Uterus (tissue), 4 donors: Measurements from ENCODE around the gene SCAI. TPM values are rescaled to one million over a fixed set of nuclear protein-coding genes. Genes with fewer than 3 reads are reported as not detected.

Experiments used
- DNase-seq, 2 donors: peaks; one replicate each; pipeline ENCODE4 v3.0.0-alpha.2; 2019 to 2020
- H3K27ac ChIP-seq, 2 donors: fragments of 200-600 bp; sonication (generic); 1 replicate in 1 of 2; 2 replicates in 1 of 2; pipeline ENCODE4 v1.5.1; 2016 to 2018
- H3K27me3 ChIP-seq, 2 donors: fragments of 200-600 bp; sonication (generic); one replicate each; pipeline ENCODE4 v1.5.1; 2018 to 2019; ENCODE audit warnings: control low read depth in 1 of 2
- H3K36me3 ChIP-seq, 2 donors: fragments of 200-600 bp; sonication (generic); one replicate each; pipeline ENCODE4 v1.5.1; 2019; ENCODE audit warnings: control low read depth in 1 of 2
- H3K4me1 ChIP-seq, 2 donors: fragments of 200-600 bp; sonication (generic); one replicate each; pipeline ENCODE4 v1.5.1; 2018 to 2019; ENCODE audit warnings: control low read depth in 1 of 2
- H3K4me3 ChIP-seq, 2 donors: fragments of 200-600 bp; sonication (generic); 1 replicate in 1 of 2; 2 replicates in 1 of 2; pipeline ENCODE4 v1.5.1; 2018 to 2019; ENCODE audit warnings: mild to moderate bottlenecking in 1 of 2
- H3K9me3 ChIP-seq, 2 donors: fragments of 200-600 bp; sonication (generic); one replicate each; pipeline ENCODE4 v1.5.1; 2019; ENCODE audit warnings: control low read depth in 1 of 2
- POLR2A ChIP-seq, 2 donors: fragments of 450-650 bp; IDR thresholded peaks; one replicate each; pipeline ENCODE4 v1.6.1; 2016; ENCODE audit warnings: antibody characterized with exemption in 2 of 2, mild to moderate bottlenecking in 1 of 2, moderate library complexity in 1 of 2
- intact Hi-C: fragments of 100-400 bp; cut with DNase I; formaldehyde crosslinking; loops from one replicate; pipeline ENCODE4 v1.15.1; 2023; ENCODE audit warnings: low total_unique reads
- total RNA-seq, 4 donors: library from RNA; depleted of rRNA in 3 of 4; stranded (reverse); fragments of >200 nt in 3 of 4; gene quantifications; one replicate each; pipeline versions ENCODE4 v1.1.0 to v1.2.4, GENCODE V29; 2014 to 2023
- TF ChIP-seq, protein P1 (sequence below), 4 experiments: fragments of 200-600 bp in 2 of 4; fragments of 450-650 bp in 2 of 4; sonication (generic) in 2 of 4; IDR thresholded peaks; one replicate each; pipeline ENCODE4 v1.5.1; 2016 to 2019; ENCODE audit warnings: antibody characterized with exemption in 4 of 4, mild to moderate bottlenecking in 2 of 4, moderate library complexity in 1 of 4
- donor health status: DM: yes; HTN: yes; CAD: no.

The SCAI gene
- total RNA-seq, 4 donors from 2014 or later = 10.2 to 26.4 (median 14.4) TPM

DNA sequence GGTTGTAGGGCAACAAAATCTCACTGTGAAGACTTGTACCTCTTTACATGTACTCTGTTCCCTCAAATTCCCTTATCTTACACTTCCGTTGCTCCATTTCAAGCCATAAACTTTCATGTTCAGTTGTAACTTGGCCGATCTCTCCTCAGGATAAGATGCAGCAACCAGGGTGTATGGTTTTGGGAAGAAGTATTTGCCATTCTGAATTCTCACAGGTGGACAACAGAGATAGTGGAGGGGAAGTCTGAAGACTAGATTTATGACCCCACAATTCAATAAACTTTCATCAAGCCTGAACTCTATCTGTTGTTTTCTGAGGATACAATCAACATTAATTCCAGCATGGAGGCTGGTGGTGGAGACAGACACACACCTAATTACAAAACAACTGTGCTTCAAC lies 229.9 kb downstream of the SCAI start:
- Histone ChIP-seq H3K9me3 (no peaks in the 10 kb centered on the region), H3K36me3 (no peaks in the 10 kb centered on the region), H3K27ac (no peak overlapping the region), H3K4me1 (no peaks in the 10 kb centered on the region), H3K27me3 (no peaks in the 10 kb centered on the region), H3K4me3 (no peak overlapping the region)
- no peak for DNase-seq
- intact Hi-C loops = no loop called here
- no peak for TF ChIP-seq POLR2A (IDR thresholded peaks at IDR 0.05)
- TF ChIP-seq, protein P1, sequence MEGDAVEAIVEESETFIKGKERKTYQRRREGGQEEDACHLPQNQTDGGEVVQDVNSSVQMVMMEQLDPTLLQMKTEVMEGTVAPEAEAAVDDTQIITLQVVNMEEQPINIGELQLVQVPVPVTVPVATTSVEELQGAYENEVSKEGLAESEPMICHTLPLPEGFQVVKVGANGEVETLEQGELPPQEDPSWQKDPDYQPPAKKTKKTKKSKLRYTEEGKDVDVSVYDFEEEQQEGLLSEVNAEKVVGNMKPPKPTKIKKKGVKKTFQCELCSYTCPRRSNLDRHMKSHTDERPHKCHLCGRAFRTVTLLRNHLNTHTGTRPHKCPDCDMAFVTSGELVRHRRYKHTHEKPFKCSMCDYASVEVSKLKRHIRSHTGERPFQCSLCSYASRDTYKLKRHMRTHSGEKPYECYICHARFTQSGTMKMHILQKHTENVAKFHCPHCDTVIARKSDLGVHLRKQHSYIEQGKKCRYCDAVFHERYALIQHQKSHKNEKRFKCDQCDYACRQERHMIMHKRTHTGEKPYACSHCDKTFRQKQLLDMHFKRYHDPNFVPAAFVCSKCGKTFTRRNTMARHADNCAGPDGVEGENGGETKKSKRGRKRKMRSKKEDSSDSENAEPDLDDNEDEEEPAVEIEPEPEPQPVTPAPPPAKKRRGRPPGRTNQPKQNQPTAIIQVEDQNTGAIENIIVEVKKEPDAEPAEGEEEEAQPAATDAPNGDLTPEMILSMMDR (IDR thresholded peaks at IDR 0.05) = no peak

DNA sequence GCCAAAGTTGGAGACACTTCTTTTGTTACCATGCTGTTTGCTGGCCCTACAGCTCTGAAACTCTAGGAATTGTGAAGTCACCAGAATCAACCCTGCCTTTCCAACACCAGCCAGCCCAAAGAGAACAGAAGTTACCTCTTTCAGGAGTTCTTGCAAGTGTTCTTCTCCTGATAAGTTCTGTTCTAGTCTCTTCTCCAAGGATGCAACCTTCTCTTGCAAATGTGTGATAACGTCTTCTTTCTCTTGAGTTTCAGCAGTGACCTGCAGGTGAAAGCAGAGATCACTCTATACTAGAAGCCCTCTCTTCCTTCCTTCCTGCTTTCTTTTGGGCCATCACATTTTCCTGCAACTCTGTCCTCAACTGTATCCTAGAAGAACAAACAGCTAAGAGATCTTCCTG lies 231.6 kb downstream of the SCAI start:
- intact Hi-C loops = no loop called here
- H3K4me3 ChIP-seq = no peak overlapping the region
- no peaks in the 10 kb centered on the region for H3K9me3 ChIP-seq
- no peak for DNase-seq
- no peaks in the 10 kb centered on the region for H3K36me3 ChIP-seq
- no peak overlapping the region for H3K27ac ChIP-seq
- no peaks in the 10 kb centered on the region for H3K27me3 ChIP-seq
- TF ChIP-seq, protein P1 (IDR thresholded peaks at IDR 0.05) = no peak
- no peak for TF ChIP-seq POLR2A (IDR thresholded peaks at IDR 0.05)
- H3K4me1 ChIP-seq = no peaks in the 10 kb centered on the region

DNA sequence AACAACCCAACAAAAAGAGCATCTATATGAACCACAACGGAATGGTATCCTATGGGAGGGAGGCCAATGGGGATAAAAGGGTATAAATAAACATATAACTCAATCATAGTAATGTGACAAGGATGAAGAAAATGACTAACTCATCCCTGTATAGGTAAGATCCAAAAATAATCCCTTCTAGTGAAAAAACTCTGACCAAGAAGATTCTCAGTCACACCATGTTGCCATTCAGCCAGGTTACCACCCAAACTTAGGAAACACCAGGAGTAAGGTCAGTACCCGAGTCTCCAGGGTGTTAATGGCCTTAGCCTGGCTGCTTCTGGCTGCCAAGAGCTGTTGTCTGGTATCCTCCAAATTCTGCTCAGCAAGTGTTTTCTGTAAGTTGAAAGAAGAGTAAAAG lies 235.2 kb downstream of the SCAI start:
- intact Hi-C loops = no loop called here
- no peak overlapping the region for H3K27ac ChIP-seq
- TF ChIP-seq, protein P1 (IDR thresholded peaks at IDR 0.05) = no peak
- TF ChIP-seq POLR2A (IDR thresholded peaks at IDR 0.05) = no peak
- no peaks in the 10 kb centered on the region for H3K4me1 ChIP-seq
- H3K36me3 ChIP-seq = no peaks in the 10 kb centered on the region
- H3K27me3 ChIP-seq = no peaks in the 10 kb centered on the region
- DNase-seq = no peak
- H3K9me3 ChIP-seq = no peaks in the 10 kb centered on the region
- H3K4me3 ChIP-seq = no peak overlapping the region

DNA sequence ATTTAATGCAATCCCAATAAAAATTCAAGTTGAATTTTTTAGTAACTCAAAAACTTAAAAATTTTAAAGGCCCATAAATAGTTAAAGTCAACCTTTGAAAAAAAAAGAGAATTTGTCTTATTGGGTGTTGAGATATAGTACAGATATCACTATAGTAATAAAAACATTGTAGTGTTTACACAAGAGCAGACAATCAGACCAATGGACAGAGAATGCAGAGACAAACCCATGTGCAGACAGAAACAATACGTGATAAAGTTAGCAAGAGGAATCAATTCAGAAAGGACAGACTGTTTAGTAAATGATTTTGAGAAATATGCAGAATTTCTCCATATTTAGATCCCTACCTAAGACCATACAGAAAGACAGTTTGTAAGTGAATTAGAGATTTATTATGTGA lies 236.4 kb downstream of the SCAI start:
- Histone ChIP-seq H3K4me3 (no peak overlapping the region), H3K4me1 (no peaks in the 10 kb centered on the region), H3K36me3 (no peaks in the 10 kb centered on the region), H3K27ac (no peak overlapping the region), H3K27me3 (no peaks in the 10 kb centered on the region), H3K9me3 (no peaks in the 10 kb centered on the region)
- DNase-seq = no peak
- intact Hi-C loops = no loop called here
- TF ChIP-seq, protein P1 (IDR thresholded peaks at IDR 0.05) = no peak
- no peak for TF ChIP-seq POLR2A (IDR thresholded peaks at IDR 0.05)

DNA sequence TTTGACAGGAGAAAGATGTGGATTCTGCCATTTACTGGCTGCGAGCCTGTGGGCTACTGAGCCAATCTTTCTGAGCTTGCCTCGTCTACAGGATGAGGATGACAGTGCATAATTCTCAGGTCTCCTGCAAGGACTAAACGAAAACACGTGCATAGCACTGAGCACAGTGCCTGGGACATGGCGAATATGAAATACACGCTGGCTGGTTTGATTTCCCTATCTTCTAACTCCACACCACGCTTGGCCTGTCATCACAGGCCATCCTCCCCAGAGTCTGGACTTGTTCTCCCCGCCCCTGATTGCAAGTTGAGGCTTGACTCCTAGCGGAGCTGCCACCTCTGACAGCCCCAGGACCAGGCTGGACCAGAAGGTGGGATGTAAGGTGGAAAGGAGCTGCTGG lies 243.5 kb downstream of the SCAI start:
- Histone ChIP-seq H3K4me3 (no peak overlapping the region), H3K36me3 (no peaks in the 10 kb centered on the region), H3K27me3 (no peaks in the 10 kb centered on the region), H3K9me3 (no peaks in the 10 kb centered on the region), H3K4me1 (no peaks in the 10 kb centered on the region), H3K27ac (no peak overlapping the region)
- intact Hi-C loops = no loop called here
- TF ChIP-seq, protein P1 (IDR thresholded peaks at IDR 0.05) = no peak
- TF ChIP-seq POLR2A (IDR thresholded peaks at IDR 0.05) = no peak
- DNase-seq = no peak
